GM19240 (cell line): ENCODE results near the gene GPRASP3.
A peak's percentile ranks its signal among the peaks of the same experiment; 100 is the strongest.
"Not testable (repeated sequence)": the region's sequence is repeated elsewhere in the genome, so short reads cannot be mapped to it uniquely, and the experiment has no call there.

Experiments used
- DNase-seq: peaks from one replicate; pipeline ENCODE4 v3.0.0; 2011; ENCODE audit warnings: low spot score; ENCODE audit not compliant: insufficient read length

Gene GPRASP3, protein sequence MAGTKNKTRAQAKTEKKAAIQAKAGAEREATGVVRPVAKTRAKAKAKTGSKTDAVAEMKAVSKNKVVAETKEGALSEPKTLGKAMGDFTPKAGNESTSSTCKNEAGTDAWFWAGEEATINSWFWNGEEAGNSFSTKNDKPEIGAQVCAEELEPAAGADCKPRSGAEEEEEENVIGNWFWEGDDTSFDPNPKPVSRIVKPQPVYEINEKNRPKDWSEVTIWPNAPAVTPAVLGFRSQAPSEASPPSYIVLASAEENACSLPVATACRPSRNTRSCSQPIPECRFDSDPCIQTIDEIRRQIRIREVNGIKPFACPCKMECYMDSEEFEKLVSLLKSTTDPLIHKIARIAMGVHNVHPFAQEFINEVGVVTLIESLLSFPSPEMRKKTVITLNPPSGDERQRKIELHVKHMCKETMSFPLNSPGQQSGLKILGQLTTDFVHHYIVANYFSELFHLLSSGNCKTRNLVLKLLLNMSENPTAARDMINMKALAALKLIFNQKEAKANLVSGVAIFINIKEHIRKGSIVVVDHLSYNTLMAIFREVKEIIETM

DNA sequence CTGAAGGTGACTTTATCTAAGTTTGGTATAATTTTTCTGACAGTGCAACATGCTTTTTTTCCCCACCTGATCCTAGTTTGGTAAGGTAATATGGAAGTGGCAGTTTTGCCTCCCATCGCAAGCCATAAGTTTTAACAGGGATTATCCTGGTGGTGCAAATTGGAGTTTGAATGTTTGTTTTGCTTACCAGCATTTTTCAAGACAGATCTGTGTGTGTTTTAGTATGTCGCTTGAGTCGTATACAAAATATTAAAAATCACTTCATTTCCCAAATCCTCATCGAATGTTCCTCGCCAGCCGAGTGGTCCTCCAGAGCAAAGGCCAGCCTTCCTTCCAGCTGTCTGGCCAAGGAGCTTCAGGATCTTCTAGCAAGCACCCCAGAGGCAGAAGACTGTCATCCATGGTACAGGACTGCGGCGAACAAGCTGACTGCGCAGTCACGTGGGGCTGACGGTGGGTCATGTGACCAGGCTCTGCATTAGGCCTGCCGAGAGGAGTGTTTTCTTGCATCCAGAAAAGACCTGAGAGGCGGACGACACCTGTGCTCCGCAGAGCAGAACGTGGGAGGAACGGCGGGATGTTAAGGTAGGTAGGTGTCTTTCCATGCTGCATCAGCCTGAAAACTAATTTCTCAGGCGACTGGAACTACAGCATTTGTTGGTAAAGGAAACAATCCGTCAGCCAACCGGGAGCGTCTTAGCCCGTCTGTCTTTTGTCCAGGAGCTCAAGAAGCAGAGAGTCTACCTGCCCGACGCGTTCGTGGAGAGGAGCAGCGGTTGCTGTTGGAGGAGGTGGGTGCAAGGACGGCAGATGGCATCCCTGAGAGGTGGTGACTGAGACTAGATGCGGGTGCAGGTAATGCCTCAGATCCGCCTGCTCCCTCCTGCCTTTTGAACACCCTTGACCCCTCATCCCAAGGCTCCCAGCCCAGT lies at the start of gene GPRASP3:
Gene GPRASP3, plus strand, starts transcription at position 507 of the 932 bp plus-strand sequence. CDS start 28,253 bp downstream, outside the sequence.
- peak; percentile 35 for DNase-seq

DNA sequence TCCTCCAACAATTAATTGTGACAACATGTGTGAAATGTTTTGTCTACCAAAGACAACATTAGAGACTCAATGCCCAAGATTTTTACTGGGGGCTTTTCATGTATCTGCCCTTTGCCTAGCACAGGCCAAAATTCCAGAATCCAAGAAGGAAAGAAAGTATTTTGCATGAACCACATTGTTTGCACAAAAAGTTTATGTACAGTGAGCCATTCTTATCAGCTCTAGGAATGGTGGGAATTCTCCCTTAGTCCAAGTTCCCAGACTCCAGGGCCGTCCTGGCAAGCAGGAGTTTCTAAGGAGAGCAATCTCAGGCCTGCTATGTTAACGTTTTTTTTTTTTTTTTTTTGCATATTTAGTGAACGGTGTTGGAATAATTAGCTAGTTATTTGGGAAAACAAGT lies 47.7 kb upstream of the GPRASP3 start:
- DNase-seq, result no peak

DNA sequence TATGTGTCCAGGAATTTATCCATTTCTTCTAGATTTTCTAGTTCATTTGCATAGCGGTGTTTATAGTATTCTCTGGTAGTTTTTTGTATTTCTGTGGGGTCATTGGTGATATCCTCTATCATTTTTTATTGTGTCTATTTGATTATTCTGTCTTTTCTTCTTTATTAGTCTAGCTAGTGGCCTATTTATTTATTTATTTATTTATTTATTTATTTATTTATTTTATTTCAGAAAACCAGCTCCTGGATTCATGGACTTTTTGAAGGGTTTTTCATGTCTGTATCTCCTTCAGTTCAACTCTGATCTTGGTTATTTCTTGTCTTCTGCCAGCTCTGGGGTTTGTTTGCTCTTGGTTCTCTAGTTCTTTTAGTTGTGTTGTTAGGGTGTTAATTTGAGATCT lies 43.1 kb upstream of the GPRASP3 start:
- DNase-seq, result not testable (repeated sequence)

DNA sequence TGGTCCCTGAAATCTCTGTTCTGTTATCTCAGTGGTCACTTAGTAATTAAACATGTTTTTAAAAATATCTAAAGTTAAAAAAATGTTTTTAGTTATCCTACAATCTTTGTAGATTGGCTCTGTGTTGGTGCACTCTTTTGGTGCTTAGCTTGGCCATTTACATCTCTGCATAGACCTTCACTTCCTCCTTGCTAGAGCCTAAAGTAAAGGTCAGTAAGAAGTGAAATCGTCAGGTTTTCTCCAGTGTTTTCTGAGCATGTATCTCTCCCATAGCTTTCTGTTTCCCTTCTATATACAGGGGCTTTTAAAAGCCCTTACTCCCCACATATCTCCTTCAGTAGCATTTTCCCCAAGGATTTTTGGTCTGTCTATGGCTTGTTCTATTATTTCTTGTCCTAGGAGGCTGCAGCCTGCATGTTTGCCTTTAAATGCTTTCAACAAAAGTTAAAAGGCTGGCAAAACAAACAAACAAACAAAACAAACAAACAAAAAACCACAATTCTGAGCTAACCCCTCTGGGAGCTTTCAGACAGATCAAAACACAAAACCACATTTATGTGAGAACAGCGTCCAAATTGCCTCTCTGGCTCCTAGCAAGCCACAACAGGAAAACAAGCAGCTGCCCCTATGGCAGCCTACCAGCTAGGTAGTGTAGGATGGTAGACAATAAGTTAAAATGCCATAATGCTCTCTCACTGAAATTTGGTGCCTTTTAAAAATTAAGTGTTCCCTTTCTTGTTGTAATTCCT lies 35.6 kb upstream of the GPRASP3 start:
- no peak for DNase-seq

DNA sequence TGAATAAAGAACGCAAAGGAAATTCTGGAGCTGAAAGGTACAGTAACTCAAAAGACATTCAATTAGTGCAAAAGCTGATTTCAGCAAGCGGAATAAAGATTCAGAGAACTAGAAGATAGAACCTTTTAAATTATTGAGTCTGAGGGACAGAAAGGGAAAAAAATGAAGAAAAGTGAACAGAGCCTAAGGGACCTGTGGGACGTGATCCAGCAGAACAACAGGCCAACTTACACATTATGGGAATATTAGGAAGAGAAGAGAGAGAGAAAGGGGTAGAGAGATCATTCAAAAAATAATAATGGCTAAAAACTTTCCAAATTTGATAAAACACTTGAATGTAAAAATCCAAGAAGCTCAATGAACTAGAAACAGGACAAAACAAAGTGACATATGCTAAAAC lies 25.8 kb upstream of the GPRASP3 start:
- no peak for DNase-seq

DNA sequence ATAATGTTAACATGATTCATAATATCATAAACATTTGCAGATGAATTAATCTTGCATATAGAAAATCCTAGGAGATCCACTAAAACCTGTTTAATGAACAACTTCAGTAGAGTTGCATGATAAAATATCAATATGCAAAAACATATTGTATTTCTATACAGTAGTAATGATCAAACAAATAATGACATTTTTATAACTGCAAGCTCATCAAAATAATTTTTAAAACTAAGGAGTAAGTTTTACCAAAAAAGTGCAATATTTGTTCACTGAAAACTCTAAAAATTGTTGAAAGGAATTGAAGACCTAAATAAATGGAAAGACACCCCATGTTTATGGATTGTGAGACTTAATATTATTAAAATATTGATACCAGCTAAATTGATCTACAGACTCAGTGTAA lies 24.2 kb upstream of the GPRASP3 start:
- DNase-seq, result no peak

DNA sequence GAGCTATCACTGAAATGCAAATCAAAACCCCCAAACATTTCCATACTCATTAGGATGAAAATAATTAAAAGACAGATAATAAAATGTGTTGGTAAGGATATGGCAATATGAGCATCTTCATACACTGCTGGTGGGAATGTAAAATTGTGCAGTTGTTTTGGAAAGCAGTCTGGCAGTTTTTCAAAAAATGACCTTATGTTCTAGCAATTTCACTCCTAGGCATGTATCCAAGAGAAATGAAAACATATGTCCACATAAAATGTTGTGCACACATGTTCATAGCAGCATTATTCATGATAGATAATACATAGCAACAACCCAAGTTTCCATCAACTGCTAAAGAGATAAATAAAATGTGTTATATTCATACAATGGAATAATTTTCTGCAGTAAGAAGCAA lies 23.0 kb upstream of the GPRASP3 start:
- DNase-seq, result no peak

DNA sequence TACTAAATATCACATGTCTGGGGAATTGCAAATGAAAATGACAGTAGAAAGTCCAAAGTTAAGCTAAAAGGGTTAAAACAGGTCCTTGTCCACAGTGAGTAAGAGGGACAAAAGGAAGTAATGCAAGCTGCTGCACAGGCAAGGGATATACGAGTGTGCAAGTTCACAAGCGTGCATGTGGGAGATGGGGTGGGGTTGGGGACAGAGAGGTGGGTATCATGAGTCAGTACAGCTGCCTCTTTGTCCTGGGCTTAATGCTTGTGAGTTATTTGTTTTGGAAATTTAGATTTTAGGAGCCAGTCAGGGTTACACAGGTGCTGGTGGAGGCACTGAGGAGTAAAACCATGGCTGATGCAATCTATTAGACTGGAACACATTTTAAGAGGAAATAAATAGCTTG lies 11.6 kb upstream of the GPRASP3 start:
- no peak for DNase-seq

DNA sequence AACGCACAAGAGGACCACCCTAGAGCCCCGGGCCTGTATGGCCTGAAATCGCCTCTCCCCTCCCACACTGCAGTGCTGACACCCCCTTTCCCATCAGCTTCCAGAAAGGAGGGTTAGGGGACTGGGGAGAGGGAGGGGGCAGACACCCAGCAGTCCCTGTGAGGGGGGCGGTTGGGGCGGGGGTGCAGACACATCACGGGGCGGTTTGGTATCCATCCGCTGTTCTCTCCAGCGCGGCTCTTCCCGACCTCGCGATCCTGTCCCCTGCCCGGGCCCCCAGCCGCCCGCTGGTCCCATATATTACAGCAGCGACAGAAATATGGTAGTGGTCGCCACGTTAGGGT lies 8.7 kb upstream of the GPRASP3 start:
- no peak for DNase-seq

DNA sequence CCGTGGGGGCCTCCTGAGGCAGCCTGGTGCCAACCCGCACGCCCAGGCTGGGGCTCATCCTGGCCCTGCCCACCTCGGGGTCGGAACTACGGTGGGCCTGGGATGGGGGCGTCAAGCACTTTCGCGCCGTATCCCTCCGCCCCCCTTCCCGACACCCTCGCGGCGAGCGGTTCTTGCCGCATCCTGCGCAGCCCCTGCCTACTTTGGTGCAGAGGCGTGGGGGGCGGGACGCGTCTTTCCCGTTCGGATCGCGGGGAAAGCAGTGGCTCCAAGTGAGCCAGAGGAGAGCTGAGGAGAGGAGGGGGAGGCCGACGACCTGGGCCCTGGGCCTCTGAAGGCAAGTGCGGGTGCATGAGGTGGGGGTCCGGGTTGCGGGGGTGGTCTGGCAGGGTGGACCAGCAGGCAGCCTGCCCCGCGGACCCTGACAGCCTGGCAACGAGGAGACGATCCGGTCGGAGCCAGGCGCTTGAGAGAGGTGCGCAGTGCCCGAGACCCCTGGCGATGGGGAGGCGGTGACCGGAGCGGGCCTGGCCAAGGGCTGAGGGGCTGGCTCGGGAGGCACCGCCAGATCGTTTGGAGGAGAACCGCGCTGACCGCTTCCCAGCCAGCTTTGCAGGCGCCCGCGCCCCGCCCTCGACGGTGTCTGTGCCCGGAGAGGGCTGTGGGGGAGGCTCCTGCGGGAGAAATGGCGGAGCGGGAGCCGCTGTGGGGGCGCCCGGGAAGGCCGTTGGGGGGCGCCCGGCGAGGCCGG lies 8.2 kb upstream of the GPRASP3 start, which contains the start of gene GPRASP2:
Gene GPRASP2, plus strand, starts transcription at position 233 of the 751 bp plus-strand sequence. CDS start 2,422 bp downstream, outside the sequence.
- DNase-seq, result no peak

DNA sequence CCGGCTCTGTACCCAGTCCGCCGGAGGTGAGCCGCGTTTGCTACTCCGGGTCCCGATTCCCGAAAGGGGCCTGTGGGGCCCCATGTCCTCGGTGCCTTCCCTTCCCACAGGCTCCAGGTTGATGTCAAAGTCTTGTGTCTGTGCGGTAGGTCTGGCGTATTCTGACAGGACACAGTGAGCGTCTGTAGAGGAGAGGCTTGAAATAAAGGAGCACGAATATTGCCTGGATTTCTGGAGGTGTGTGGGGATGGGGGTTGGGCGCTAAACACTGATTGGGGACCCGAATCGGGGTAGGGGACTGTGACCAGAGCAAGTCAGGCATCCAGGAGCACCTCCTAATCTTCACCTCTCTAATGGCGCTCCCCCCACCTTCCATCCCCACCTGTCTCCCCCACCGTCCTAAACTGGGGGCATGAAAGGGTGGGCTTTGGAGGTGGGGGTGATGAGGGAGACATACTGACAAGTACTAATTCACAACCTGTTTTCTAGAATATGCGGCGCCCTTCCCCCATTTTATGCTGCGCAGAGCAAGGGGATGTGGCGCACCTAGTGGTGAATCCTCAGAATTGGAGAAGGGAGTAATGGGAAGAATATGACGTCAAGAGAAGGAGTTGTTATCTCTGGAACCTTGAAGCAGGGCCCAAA lies 7.4 kb upstream of the GPRASP3 start:
- no peak for DNase-seq

DNA sequence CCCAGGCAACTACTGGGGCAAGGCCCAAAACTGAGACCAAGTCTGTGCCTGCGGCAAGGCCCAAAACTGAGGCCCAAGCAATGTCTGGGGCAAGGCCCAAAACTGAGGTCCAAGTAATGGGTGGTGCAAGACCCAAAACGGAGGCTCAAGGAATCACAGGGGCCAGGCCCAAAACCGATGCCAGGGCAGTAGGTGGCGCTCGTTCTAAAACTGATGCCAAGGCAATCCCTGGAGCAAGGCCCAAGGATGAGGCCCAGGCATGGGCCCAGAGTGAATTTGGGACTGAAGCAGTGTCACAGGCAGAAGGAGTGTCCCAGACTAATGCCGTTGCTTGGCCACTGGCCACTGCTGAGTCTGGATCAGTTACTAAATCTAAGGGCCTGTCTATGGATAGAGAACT lies 5.5 kb upstream of the GPRASP3 start:
- DNase-seq, result no peak

DNA sequence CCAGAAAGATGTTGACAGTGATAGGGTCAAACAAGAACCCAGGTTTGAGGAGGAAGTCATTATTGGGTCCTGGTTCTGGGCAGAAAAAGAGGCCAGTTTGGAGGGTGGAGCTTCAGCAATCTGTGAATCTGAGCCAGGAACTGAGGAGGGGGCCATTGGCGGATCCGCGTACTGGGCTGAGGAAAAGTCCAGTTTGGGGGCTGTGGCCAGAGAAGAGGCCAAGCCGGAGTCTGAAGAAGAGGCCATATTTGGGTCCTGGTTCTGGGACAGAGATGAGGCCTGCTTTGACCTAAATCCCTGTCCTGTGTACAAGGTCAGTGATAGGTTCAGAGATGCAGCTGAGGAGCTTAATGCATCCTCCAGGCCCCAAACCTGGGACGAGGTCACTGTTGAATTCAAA lies 4.6 kb upstream of the GPRASP3 start:
- no peak for DNase-seq

DNA sequence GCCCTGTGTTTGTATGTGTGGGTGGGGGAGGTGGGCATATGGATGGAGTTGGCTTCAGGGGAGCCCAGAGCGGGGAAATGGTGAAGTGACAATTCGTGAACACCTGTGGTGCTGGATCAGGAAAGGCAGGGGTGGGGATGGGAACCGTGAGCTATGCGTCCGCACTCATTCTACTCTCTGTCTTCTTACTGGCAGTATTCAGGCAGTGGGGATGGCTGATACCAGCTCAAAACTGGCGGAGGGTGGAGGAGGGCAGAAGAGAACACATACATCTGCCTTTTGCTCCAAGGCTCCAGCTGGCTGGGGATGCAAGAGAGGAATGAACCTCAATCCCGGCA lies 595 bp downstream of the GPRASP3 start:
- DNase-seq, result not testable (repeated sequence)

DNA sequence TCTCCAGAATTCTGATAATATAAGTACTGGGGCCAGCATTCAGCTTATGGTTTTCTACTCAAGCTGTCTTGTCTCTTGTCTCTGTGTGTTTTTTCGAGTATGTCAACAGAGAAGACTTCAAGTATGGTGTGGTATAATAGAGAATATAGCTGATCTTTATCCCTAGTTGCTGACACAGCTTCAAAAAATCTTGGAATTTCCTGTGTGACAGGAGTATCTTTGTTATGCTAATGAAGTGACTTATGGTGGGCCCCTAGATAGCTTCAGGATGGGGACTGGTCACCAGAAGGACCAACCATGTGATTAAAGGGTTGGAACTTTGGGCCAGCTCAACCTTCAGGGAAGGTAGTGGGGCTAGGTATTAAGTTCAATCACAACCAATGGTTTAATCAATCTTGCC lies 2.9 kb downstream of the GPRASP3 start:
- no peak for DNase-seq

DNA sequence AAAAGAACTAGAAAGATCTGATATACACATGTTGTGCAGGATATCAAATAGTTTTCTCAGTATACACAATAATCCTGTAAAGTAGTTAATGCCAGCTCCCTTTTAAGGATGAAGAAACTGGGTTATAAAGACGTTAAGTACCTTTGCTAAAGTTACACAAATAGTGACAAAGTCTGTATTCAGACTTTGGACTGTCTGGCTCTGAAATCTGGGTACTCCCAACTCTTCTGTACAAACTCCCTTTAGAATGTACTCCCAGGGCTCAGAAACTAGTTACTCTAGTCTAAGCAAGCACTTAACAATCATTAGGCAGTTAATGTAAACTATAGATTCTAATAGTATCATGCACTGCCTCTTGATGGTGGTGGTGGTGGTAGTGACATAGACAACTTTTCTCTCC lies 7.2 kb downstream of the GPRASP3 start:
- no peak for DNase-seq

DNA sequence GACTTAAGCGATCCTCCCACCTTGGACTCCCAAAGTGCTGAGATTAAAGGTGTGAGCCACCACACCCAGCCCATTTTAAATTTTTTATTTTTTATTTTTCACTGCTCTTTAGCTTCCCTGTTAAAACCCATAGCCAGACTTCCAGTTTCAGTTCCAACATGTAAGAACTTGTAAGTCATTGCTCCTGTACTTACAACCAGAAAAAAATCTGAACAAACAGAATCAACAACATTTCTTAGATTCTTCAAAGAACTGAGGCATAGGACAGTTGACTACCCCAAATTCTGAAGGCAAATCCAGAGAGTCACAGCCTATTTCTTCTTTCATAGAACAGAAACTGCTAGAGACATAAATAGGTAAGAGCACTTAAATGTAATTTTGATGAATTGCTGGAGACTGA lies 8.1 kb downstream of the GPRASP3 start:
- no peak for DNase-seq

DNA sequence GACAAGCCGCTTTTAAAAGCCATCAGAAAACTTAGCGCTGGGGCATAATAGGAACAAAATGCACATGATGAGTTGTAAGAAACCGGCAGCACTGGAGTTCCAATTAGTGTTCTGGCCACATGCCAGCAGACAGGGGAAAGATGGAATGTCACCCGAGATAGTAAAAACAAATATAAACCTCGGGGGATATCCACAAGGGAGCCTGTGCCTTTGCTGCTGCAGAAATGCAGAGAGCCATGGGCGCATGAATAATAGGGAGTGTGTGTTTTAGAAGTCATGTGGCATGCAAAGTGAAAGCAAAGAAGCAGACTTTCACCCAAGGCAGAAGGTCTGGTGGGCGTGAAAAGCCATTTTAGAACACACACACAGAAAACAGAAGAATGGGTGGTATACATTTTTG lies 19.1 kb downstream of the GPRASP3 start:
- DNase-seq, result no peak

DNA sequence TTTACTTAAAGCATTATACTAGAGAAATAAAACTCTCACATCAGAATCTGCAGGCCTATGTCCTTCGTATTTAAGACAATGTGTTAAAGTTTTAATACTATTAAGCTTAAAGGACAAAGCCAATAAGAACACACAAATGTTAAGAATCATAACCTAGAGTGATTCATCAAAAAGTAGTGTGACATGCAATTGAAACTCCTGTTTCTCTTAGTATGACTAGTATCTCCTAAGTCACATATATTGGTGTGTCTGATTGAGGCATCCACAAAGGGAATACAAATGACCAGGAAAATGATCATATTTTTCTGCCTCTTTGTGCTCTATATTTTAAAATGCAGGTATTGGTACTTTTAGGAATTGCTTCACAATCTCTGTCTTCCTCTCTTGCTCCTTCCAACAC lies 23.8 kb downstream of the GPRASP3 start:
- DNase-seq, result no peak

DNA sequence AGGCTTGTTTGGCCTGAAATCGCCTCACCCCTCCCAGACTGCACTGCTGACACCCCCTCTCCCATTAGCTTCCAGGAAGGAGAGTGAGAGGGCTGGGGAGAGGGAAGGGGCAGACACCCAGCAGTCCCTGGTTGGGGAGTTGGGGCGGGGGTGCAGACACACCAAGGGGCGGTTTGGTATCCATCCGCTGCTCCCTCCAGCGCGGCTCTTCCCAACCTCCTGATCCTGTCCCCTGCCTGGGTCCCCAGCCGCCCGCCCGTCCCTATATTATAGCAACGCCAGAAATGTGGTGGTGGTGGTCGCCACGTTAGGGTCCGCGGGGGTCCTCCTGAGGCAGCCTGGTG lies 24.9 kb downstream of the GPRASP3 start:
- DNase-seq, result no peak
